IMR-90 (cell line): ENCODE data around the gene DPYD. TPM values are rescaled to one million over a fixed set of nuclear protein-coding genes. Genes with fewer than 3 reads are reported as not detected.

Source experiments
- ATAC-seq: fragments of 200-7000 bp; cut with Tn5 transposase; 2 replicates; pipeline ENCODE4 v1.9.1; 2020; ENCODE audit warnings: low read depth, mild to moderate bottlenecking, moderate library complexity
- BruUV-seq: library from RNA; stranded (reverse); fragments of 400-500 nt; replicated peaks from 2 replicates; lab custom pipeline; 2021; lab: Mats Ljungman, UMichigan
- CTCF ChIA-PET: fragments of 300-600 bp; formaldehyde crosslinking; extraction: SDS; loops from one replicate; lab custom pipeline; 2021; ENCODE audit warnings: antibody characterized with exemption; lab: Yijun Ruan, JAX
- POLR2A ChIA-PET: fragments of 300-600 bp; sonication (Branson Sonifier 250); formaldehyde crosslinking; loops from one replicate; lab custom pipeline; 2022; ENCODE audit warnings: antibody characterized with exemption; ENCODE audit not compliant: unreplicated experiment; lab: Charles Lee
- DNase-seq: peaks from one replicate; pipeline ENCODE4 v3.0.0; 2013
- H2AFZ ChIP-seq: replicated peaks from 2 replicates; pipeline ENCODE3; 2013; ENCODE audit warnings: low read length, mild to moderate bottlenecking; ENCODE audit not compliant: poor library complexity
- H2AK5ac ChIP-seq: 2 replicates; pipeline ENCODE4 v1.6.1; 2013; ENCODE audit warnings: low read depth, low read length, inconsistent platforms
- H2AK9ac ChIP-seq: replicated peaks from 2 replicates; pipeline ENCODE3; 2013; ENCODE audit warnings: mild to moderate bottlenecking, low read depth, low read length, moderate library complexity; ENCODE audit not compliant: poor library complexity
- H2BK120ac ChIP-seq: 2 replicates; pipeline ENCODE4 v1.6.1; 2013; ENCODE audit warnings: low read depth, low read length, inconsistent platforms
- H2BK15ac ChIP-seq: 3 replicates; pipeline ENCODE4 v1.6.1; 2013; ENCODE audit warnings: low read depth, low read length, inconsistent platforms
- H2BK20ac ChIP-seq: 2 replicates; pipeline ENCODE4 v1.6.1; 2013; ENCODE audit warnings: low read depth, mild to moderate bottlenecking, inconsistent platforms, low read length, moderate library complexity
- H2BK5ac ChIP-seq: 2 replicates; pipeline ENCODE4 v1.6.1; 2013; ENCODE audit warnings: mild to moderate bottlenecking, low read depth, low read length, inconsistent platforms; ENCODE audit not compliant: poor library complexity, severe bottlenecking
- H3K14ac ChIP-seq: replicated peaks from 2 replicates; pipeline ENCODE4 v1.6.1; 2013; ENCODE audit warnings: low read depth, low read length, inconsistent platforms
- H3K18ac ChIP-seq: 2 replicates; pipeline ENCODE4 v1.6.1; 2013; ENCODE audit warnings: low read depth, low read length, control low read depth
- H3K23ac ChIP-seq: 2 replicates; pipeline ENCODE4 v1.6.1; 2013; ENCODE audit warnings: low read depth, low read length, inconsistent platforms
- H3K27ac ChIP-seq: 2 replicates; pipeline ENCODE4 v1.5.1; 2013; ENCODE audit warnings: mild to moderate bottlenecking, control low read depth, low read length; ENCODE audit not compliant: insufficient read depth
- H3K27me3 ChIP-seq: 2 replicates; pipeline ENCODE4 v1.6.1; 2013; ENCODE audit warnings: low read length; ENCODE audit not compliant: control insufficient read depth, insufficient read depth
- H3K36me3 ChIP-seq: 2 replicates; pipeline ENCODE4 v1.6.1; 2013; ENCODE audit warnings: low read length, mixed read lengths; ENCODE audit not compliant: control insufficient read depth, insufficient read depth
- H3K4ac ChIP-seq: 2 replicates; pipeline ENCODE4 v1.6.1; 2013; ENCODE audit warnings: low read depth, low read length, inconsistent platforms
- H3K4me1 ChIP-seq: 2 replicates; pipeline ENCODE4 v1.6.1; 2013; ENCODE audit warnings: low read length, mixed read lengths; ENCODE audit not compliant: control insufficient read depth, insufficient read depth
- H3K4me2 ChIP-seq: 2 replicates; pipeline ENCODE4 v1.6.1; 2013; ENCODE audit warnings: low read depth, mild to moderate bottlenecking, control low read depth, low read length, moderate library complexity
- H3K4me3 ChIP-seq: 2 replicates; pipeline ENCODE4 v1.5.1; 2013; ENCODE audit warnings: low read depth, mild to moderate bottlenecking, control low read depth, low read length, moderate library complexity; ENCODE audit not compliant: insufficient read depth
- H3K56ac ChIP-seq: 2 replicates; pipeline ENCODE4 v1.6.1; 2013; ENCODE audit warnings: low read length, inconsistent platforms; ENCODE audit not compliant: insufficient read depth; ENCODE audit errors: extremely low read depth
- H3K79me1 ChIP-seq, 2 experiments: 2 replicates each; pipeline ENCODE4 v1.6.1; 2013; ENCODE audit warnings: low read length in 2 of 2, inconsistent platforms in 1 of 2, low read depth in 1 of 2
- H3K9ac ChIP-seq: 2 replicates; pipeline ENCODE4 v1.6.1; 2013; ENCODE audit warnings: low read depth, low read length, control low read depth
- H3K9me1 ChIP-seq: 2 replicates; pipeline ENCODE4 v1.6.1; 2013; ENCODE audit warnings: low read length, inconsistent platforms; ENCODE audit not compliant: insufficient read depth
- H3K9me3 ChIP-seq: 2 replicates; pipeline ENCODE4 v1.6.1; 2013; ENCODE audit warnings: low read length; ENCODE audit not compliant: control insufficient read depth, insufficient read depth
- H4K20me1 ChIP-seq: 2 replicates; pipeline ENCODE4 v1.6.1; 2013; ENCODE audit warnings: low read length, inconsistent platforms; ENCODE audit not compliant: insufficient read depth
- H4K5ac ChIP-seq: 2 replicates; pipeline ENCODE4 v1.6.1; 2013; ENCODE audit warnings: mild to moderate bottlenecking, low read depth, low read length, control low read depth
- H4K8ac ChIP-seq, 2 experiments: 2 replicates each; pipeline ENCODE4 v1.6.1; 2013; ENCODE audit warnings: low read depth in 2 of 2, low read length in 2 of 2, control low read depth in 1 of 2, inconsistent platforms in 1 of 2
- H4K91ac ChIP-seq: 2 replicates; pipeline ENCODE4 v1.6.1; 2013; ENCODE audit warnings: low read depth, low read length, inconsistent platforms; ENCODE audit not compliant: insufficient read depth
- BHLHE40 ChIP-seq: fragments of 150-350 bp; IDR thresholded peaks from 2 replicates; pipeline ENCODE4 v1.6.1; 2016; ENCODE audit warnings: mild to moderate bottlenecking, low read depth, low read length
- CEBPB ChIP-seq: IDR thresholded peaks from 2 replicates; pipeline ENCODE4 v1.6.1; 2012; ENCODE audit warnings: low read depth, low read length, improper control_type of control experiment
- CHD1 ChIP-seq: IDR thresholded peaks from 2 replicates; pipeline ENCODE4 v1.6.1; 2012; ENCODE audit warnings: low read depth, low read length, improper control_type of control experiment
- CTCF ChIP-seq: conservative IDR thresholded peaks from 2 replicates; pipeline ENCODE4 v1.5.1; 2012; ENCODE audit warnings: mild to moderate bottlenecking, low read depth, low read length, improper control_type of control experiment
- ELK1 ChIP-seq: fragments of 150-350 bp; IDR thresholded peaks from 2 replicates; pipeline ENCODE4 v1.6.1; 2016; ENCODE audit warnings: low read depth, mild to moderate bottlenecking, low read length, moderate library complexity, borderline replicate concordance
- FOS ChIP-seq: fragments of 150-350 bp; IDR thresholded peaks from 2 replicates; pipeline ENCODE4 v1.6.1; 2016; ENCODE audit warnings: low read depth, low read length
- MAFK ChIP-seq: IDR thresholded peaks from 2 replicates; pipeline ENCODE4 v1.6.1; 2012; ENCODE audit warnings: low read depth, low read length, improper control_type of control experiment
- MAZ ChIP-seq: IDR thresholded peaks from 2 replicates; pipeline ENCODE4 v1.6.1; 2012; ENCODE audit warnings: low read depth, mild to moderate bottlenecking, low read length, improper control_type of control experiment, moderate library complexity, borderline replicate concordance
- MXI1 ChIP-seq: IDR thresholded peaks from 2 replicates; pipeline ENCODE4 v1.6.1; 2012; ENCODE audit warnings: low read depth, mild to moderate bottlenecking, low read length, moderate library complexity, borderline replicate concordance
- NFE2L2 ChIP-seq: fragments of 150-350 bp; IDR thresholded peaks from 2 replicates; pipeline ENCODE4 v1.6.1; 2016; ENCODE audit warnings: low read depth, mild to moderate bottlenecking, low read length
- POLR2A ChIP-seq: IDR thresholded peaks from 2 replicates; pipeline ENCODE4 v1.6.1; 2012; ENCODE audit warnings: mild to moderate bottlenecking, low read depth, low read length
- RAD21 ChIP-seq: IDR thresholded peaks from 2 replicates; pipeline ENCODE4 v1.6.1; 2012; ENCODE audit warnings: low read length, improper control_type of control experiment
- RCOR1 ChIP-seq: IDR thresholded peaks from 2 replicates; pipeline ENCODE4 v1.6.1; 2012; ENCODE audit warnings: mild to moderate bottlenecking, low read length, improper control_type of control experiment; ENCODE audit not compliant: insufficient replicate concordance
- RFX5 ChIP-seq: IDR thresholded peaks from 2 replicates; pipeline ENCODE4 v1.8.0; 2012; ENCODE audit warnings: low read depth, mild to moderate bottlenecking, low read length, moderate library complexity
- SMC3 ChIP-seq: fragments of 150-350 bp; IDR thresholded peaks from 2 replicates; pipeline ENCODE4 v1.6.1; 2016; ENCODE audit warnings: low read depth, mild to moderate bottlenecking, antibody characterized with exemption, low read length, moderate library complexity
- WGBS, 2 experiments: methylation state at CpG; one replicate each; pipeline versions ENCODE4 v1.1.5 to v1.1.7; 2013; ENCODE audit warnings: missing lambda C conversion rate in 2 of 2; ENCODE audit not compliant: insufficient read length in 1 of 2; ENCODE audit errors: extremely low coverage in 2 of 2; 5-methylcytosine and 5-hydroxymethylcytosine counted together
- dilution Hi-C: fragments of 300-500 bp; cut with HindIII; formaldehyde crosslinking; loops from one replicate; pipeline ENCODE4 v1.14.3; 2018; ENCODE audit warnings: low sequenced_read_pairs; ENCODE audit not compliant: unreplicated experiment
- in situ Hi-C: fragments of 300-500 bp; cut with MboI; formaldehyde crosslinking; loops from 3 replicates; pipeline ENCODE4 v1.14.3; 2019; ENCODE audit warnings: low sequenced_read_pairs, inconsistent platforms, mixed read lengths
- intact Hi-C: fragments of 100-400 bp; cut with micrococcal nuclease; formaldehyde crosslinking; loops from 2 replicates; pipeline ENCODE4 v1.10.0; 2022
- polyA plus RNA-seq, 3 experiments: library from polyadenylated mRNA; depleted of rRNA; stranded (reverse); fragments of >200 nt; gene quantifications; 2 replicates each; pipeline ENCODE4 v1.2.3, GENCODE V29; 2012; ENCODE audit warnings: low replicate concordance in 1 of 3
- total RNA-seq: library from RNA; depleted of rRNA; stranded (reverse); fragments of >200 nt; gene quantifications from 2 replicates; pipeline ENCODE4 v1.2.3, GENCODE V29; 2012
- TF ChIP-seq, protein P1 (sequence below): fragments of 150-350 bp; IDR thresholded peaks from 2 replicates; pipeline ENCODE4 v1.6.1; 2017; ENCODE audit warnings: mild to moderate bottlenecking, antibody characterized with exemption, low read length, low read depth

Gene DPYD
- total and polyA plus RNA-seq, 2 of the 4 experiments (the other 2 are of a cell fraction) = 9.3 to 47.3 TPM

DNA sequence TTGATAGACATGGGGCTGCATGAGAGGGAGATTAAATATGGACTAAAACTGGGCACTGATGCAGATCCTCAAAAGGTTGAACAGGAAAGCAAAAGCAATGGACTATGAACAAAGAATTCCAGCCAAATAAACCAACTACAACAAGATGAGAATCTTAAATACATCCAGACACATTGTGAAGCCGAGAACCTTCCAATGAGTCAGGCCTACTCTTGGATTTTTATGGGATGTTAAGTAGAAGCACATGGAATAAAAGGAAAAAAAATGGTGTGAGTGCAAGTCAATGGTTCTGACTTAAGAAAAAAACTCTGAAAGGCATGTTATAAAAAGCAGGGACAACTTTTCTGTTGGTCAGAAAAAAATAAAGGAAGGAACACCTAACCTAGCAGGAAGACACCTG is 227.2 kb downstream of the DPYD start:
- Histone ChIP-seq H3K4me1 (no peaks in the 10 kb centered on the region), H3K9me1 (no peaks in the 10 kb centered on the region), H3K56ac (no peak overlapping the region), H3K27ac (no peak overlapping the region), H3K27me3 (no peaks in the 10 kb centered on the region), H3K79me1 (no peaks in the 10 kb centered on the region), H3K14ac (no peak overlapping the region), H3K9me3 (no peaks in the 10 kb centered on the region), H3K36me3 (no peaks in the 10 kb centered on the region), H3K9ac (no peak overlapping the region), H3K23ac (no peak overlapping the region), H2AK9ac (no peak overlapping the region), H2BK20ac (no peak overlapping the region), H3K4ac (no peak overlapping the region), H4K91ac (no peak overlapping the region), H3K4me3 (no peak overlapping the region), H3K18ac (no peak overlapping the region), H2AK5ac (no peak overlapping the region), H2AFZ (no peak overlapping the region), H3K4me2 (no peak overlapping the region), H2BK120ac (no peak overlapping the region), H2BK5ac (no peak overlapping the region), H4K5ac (no peak overlapping the region), H4K8ac (no peak overlapping the region), H4K20me1 (no peaks in the 10 kb centered on the region), H2BK15ac (no peak overlapping the region)
- POLR2A ChIA-PET = no interaction called here
- ATAC-seq = no peak
- WGBS, 2 experiments = no CpG with 5 or more reads among the region's 1 CpG
- intact Hi-C loops (no loop called here), dilution Hi-C loops (no loop called here), in situ Hi-C loops (no loop called here)
- CTCF ChIA-PET = no interaction called here
- DNase-seq = no peak
- TF ChIP-seq NFE2L2 = no peak
- TF ChIP-seq SMC3 = no peak
- TF ChIP-seq CHD1 = no peak
- TF ChIP-seq RAD21 = no peak
- no peak for TF ChIP-seq POLR2A
- TF ChIP-seq CEBPB = no peak
- no peak for TF ChIP-seq MAZ
- TF ChIP-seq FOS = no peak
- no peak for TF ChIP-seq ELK1
- no peak for TF ChIP-seq MXI1
- no peak for TF ChIP-seq CTCF
- TF ChIP-seq BHLHE40 = no peak
- TF ChIP-seq, protein P1, sequence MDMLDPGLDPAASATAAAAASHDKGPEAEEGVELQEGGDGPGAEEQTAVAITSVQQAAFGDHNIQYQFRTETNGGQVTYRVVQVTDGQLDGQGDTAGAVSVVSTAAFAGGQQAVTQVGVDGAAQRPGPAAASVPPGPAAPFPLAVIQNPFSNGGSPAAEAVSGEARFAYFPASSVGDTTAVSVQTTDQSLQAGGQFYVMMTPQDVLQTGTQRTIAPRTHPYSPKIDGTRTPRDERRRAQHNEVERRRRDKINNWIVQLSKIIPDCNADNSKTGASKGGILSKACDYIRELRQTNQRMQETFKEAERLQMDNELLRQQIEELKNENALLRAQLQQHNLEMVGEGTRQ = no peak
- TF ChIP-seq RFX5 = no peak
- no peak for TF ChIP-seq RCOR1
- TF ChIP-seq MAFK = no peak
- no TSS peak for BruUV-seq
